Measurements from ENCODE around the gene CMC1.

The CMC1 gene

DNA sequence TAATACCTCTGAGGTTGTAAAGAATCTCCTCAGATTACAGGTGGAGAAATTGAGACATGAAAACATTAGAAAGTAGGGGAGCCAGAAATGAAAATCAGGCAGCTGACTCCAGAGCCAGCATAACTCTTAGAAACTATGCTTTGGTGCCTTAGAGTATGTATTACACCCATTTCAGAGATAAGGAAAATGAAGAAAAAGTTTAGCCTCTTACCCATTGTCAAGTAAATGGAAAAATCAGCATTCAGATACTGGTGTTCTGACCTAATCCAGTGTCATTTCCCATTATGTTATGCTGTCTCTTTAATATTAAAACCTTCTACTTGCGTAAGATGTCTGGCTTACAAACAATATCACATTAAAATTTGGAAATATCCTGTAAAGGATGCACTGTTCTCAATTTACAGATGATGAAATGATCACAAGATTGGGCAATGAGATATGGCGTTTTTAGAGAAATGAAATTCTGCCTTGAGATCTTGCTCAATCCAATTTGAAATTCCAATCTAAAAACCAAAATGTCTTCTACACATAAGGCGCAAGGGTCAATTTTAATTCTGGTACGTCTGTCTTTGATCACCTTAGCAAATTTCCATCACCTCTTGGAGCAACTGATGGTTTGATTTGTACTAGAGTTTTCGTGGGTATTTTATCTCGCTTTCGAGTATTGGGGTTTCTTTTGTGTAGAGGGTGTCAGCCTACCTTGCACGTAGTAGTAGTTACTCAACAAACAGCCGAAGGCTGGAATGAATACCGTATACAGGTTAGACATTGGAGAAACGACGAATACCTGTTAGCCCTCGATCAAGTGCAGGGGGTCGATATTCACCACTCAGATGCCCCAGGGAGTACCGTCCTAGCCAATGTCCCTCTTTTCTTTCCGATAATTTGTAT lies 106.2 kb downstream of the CMC1 start:
- H3K4me3 ChIP-seq (ENCODE audit: low read depth, low read length): peak overlapping the region; percentile 63
- DNase-seq (ENCODE audit: low read depth): peak; percentile 53

DNA sequence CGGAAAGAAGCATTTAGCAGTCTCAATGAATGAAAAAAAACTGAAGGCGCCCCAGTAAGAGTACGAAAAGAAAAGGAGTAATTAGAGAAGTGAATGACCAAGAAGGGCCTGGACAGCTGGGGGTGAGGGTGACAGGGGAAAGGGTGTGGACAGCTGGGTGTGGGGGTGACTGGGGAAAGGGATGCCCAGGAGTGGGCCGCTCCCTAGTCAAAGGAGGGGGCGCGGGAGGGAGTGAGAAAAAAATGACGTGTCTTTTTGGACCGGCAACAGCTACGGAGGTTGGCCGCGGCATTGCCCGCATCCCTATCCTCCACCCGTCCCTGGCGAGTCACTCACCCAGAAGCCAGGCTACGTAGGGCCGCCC lies 106.8 kb downstream of the CMC1 start:
- H3K4me3 ChIP-seq (ENCODE audit: low read depth, low read length): peak overlapping the region; percentile 63
- DNase-seq (ENCODE audit: low read depth): peak; percentile 79

DNA sequence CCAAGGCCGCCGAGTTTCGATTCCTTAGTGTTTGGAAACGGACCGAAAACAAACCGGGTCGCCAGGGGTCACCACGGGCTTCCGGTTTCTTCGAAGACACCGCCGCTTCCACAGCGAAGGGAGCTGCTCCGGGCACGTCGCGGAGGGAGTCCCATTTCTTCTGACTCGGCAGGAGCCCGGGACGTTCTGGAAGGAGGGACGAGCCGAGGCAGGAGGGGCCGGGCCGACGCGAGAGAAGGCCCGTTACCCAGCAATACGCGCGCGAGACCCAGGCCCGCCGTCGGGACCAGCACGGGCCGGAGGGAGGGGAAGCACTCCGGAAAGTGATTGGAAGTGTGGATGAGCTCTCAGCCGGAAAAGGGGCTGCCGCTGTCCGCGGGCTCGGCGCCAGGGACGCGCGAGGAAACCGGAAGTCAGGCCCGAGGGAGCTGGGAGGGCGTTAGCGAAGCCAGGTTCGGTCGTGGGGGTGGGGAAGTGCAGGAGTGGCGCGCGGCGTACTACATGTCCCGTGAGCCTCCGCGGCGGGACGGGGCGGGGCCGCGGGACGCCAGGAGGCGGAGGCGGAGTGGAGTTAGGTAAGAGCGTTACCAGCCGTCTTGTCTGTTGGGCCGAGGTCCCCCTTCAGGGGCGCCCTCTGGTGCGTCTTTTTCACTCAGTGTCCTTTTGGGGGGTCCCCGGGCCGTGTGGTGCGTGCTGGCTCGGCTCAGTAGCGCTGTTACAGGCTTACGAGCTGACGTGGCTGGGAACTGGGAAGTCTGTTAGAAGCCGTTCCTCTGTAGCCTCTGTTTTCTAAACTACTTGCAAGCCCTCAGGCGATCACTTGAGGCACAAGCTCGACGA lies 107.4 kb downstream of the CMC1 start, which contains the start of the genes AZI2 and ZCWPW2:
AZI2 (minus strand) TSS at position 196 of the 840 bp plus-strand sequence. CDS start 8,207 bp downstream, outside the sequence.
ZCWPW2 (plus strand) TSS at position 93 of the 840 bp plus-strand sequence. CDS start 64,348 bp downstream, outside the sequence.
- H3K4me3 ChIP-seq (ENCODE audit: low read depth, low read length): peak within 1 kb of the TSS; percentile 63
- peak; percentile 91 for DNase-seq (ENCODE audit: low read depth)

DNA sequence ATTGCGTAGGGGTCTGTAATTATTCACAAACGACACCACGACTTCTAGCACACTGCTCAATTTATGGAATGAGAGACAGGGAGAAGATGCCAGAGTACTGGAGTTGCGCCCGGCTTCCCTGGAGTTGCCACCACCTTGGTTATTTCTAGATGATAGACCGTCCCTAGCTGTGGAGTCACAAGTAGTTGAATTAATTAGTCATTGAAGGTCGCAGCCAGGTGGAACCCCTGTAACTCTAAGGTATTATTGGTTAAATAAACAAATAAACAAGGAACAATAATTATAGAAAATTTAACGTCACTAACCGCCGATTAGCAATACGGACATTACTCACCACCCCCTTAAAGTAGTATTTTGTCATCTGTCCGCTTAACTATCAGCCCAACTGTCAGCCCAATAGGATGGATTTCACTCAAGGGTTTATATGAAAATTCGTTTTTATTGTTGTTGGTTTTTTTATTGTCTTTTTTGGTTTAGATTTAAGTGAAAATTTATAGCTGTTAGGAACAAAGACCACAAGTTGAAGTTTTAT lies 108.1 kb downstream of the CMC1 start:
- DNase-seq (ENCODE audit: low read depth): no peak
- H3K4me3 ChIP-seq (ENCODE audit: low read depth, low read length): peak overlapping the region; percentile 63

Measured in skeletal muscle cell (primary cell).